GM21423 (cell line): ENCODE measurements around the gene ACTL10.

Experiments used
- ATAC-seq: cut with Tn5 transposase; IDR thresholded peaks from one replicate; pipeline ENCODE4 v1.9.1; 2021; ENCODE audit warnings: mild to moderate bottlenecking, moderate library complexity; ENCODE audit not compliant: unreplicated experiment

Gene ACTL10

GRCh38 chr20:33648396-33649004 is 18.2 kb upstream of the ACTL10 start:
- ATAC-seq: no peak

- ATAC-seq: no peak
Observed at GRCh38 chr20:33649201-33649681, 17.5 kb upstream of the ACTL10 start.

- ATAC-seq: no peak
Observed at GRCh38 chr20:33650111-33650752, 16.5 kb upstream of the ACTL10 start.

- ATAC-seq: no peak
Observed at GRCh38 chr20:33650753-33651561, 15.8 kb upstream of the ACTL10 start.

- no peak for ATAC-seq
Observed at GRCh38 chr20:33651562-33652048, 15.1 kb upstream of the ACTL10 start.

GRCh38 chr20:33653218-33653899 is 13.4 kb upstream of the ACTL10 start:
- ATAC-seq: no peak

GRCh38 chr20:33653900-33654596 is 12.7 kb upstream of the ACTL10 start:
- ATAC-seq: no peak

- no peak for ATAC-seq
Observed at GRCh38 chr20:33654680-33655161, 12.0 kb upstream of the ACTL10 start.

- ATAC-seq: no peak
Observed at GRCh38 chr20:33655164-33655563, 11.6 kb upstream of the ACTL10 start.

GRCh38 chr20:33656010-33656782 is 10.5 kb upstream of the ACTL10 start:
- ATAC-seq: no peak

GRCh38 chr20:33656783-33657703 is 9.7 kb upstream of the ACTL10 start:
- ATAC-seq: no peak

GRCh38 chr20:33657704-33658095 is 9.0 kb upstream of the ACTL10 start:
- no peak for ATAC-seq

- no peak for ATAC-seq
Observed at GRCh38 chr20:33658510-33658909, 8.2 kb upstream of the ACTL10 start.

GRCh38 chr20:33658929-33659328 is 7.8 kb upstream of the ACTL10 start:
- ATAC-seq: no peak

GRCh38 chr20:33659341-33660034 is 7.3 kb upstream of the ACTL10 start:
- ATAC-seq: no peak

- no peak for ATAC-seq
Observed at GRCh38 chr20:33660035-33660684, 6.6 kb upstream of the ACTL10 start.

GRCh38 chr20:33660685-33661058 is 6.1 kb upstream of the ACTL10 start:
- no peak for ATAC-seq

- ATAC-seq: no peak
Observed at GRCh38 chr20:33662172-33662571, 4.6 kb upstream of the ACTL10 start, which contains the start of gene C20orf144. TSS of gene C20orf144 (plus strand) at chr20:33662327. CDS start at chr20:33662346, 19 bp downstream.
